Loucy (cell line): ENCODE measurements around the gene TNP2.

Experiments
- H2AFZ ChIP-seq: fragments of 200-600 bp; sonication (generic); 2 replicates; pipeline ENCODE4 v1.6.0; 2016; ENCODE audit warnings: antibody characterized with exemption, mild to moderate bottlenecking, low read length, moderate library complexity
- H3F3A ChIP-seq: fragments of 200-600 bp; 2 replicates; pipeline ENCODE4 v1.6.0; 2016; ENCODE audit warnings: antibody characterized with exemption, low read depth, mild to moderate bottlenecking
- H3K27me3 ChIP-seq: fragments of 200-600 bp; sonication (generic); 2 replicates; pipeline ENCODE4 v1.6.1; 2014; ENCODE audit warnings: low read length, mild to moderate bottlenecking; ENCODE audit not compliant: insufficient read depth, poor library complexity, severe bottlenecking
- H3K36me3 ChIP-seq: fragments of 200-600 bp; sonication (generic); 2 replicates; pipeline ENCODE4 v1.6.1; 2016; ENCODE audit warnings: low read length; ENCODE audit not compliant: insufficient read depth
- H3K4me1 ChIP-seq: fragments of 200-600 bp; sonication (generic); 2 replicates; pipeline ENCODE4 v1.5.1; 2014; ENCODE audit warnings: low read length, mild to moderate bottlenecking; ENCODE audit not compliant: insufficient read depth, poor library complexity, severe bottlenecking
- H3K4me2 ChIP-seq: fragments of 200-600 bp; sonication (generic); 2 replicates; pipeline ENCODE4 v1.6.0; 2014; ENCODE audit warnings: antibody characterized with exemption, low read length, low read depth, mild to moderate bottlenecking; ENCODE audit not compliant: poor library complexity, severe bottlenecking
- H3K4me3 ChIP-seq: fragments of 200-600 bp; sonication (generic); 2 replicates; pipeline ENCODE4 v1.5.1; 2014; ENCODE audit warnings: low read length, mild to moderate bottlenecking, mixed read lengths; ENCODE audit not compliant: poor library complexity, severe bottlenecking
- H3K79me2 ChIP-seq: fragments of 200-600 bp; sonication (generic); 2 replicates; pipeline ENCODE4 v1.6.1; 2014; ENCODE audit warnings: low read length; ENCODE audit not compliant: insufficient read depth
- H3K9ac ChIP-seq: fragments of 200-600 bp; sonication (generic); 2 replicates; pipeline ENCODE4 v1.6.0; 2014; ENCODE audit warnings: mild to moderate bottlenecking, low read depth, low read length, moderate library complexity; ENCODE audit not compliant: poor library complexity, severe bottlenecking
- H3K9me2 ChIP-seq: fragments of 200-600 bp; sonication (generic); replicated peaks from 2 replicates; pipeline ENCODE4 v1.6.1; 2016; ENCODE audit warnings: low read depth, low read length, mixed read lengths
- H3K9me3 ChIP-seq: fragments of 200-600 bp; sonication (generic); 2 replicates; pipeline ENCODE4 v1.6.1; 2014; ENCODE audit warnings: mild to moderate bottlenecking, antibody characterized with exemption, low read length, low read depth; ENCODE audit not compliant: insufficient read depth
- H4K20me1 ChIP-seq: fragments of 200-600 bp; sonication (generic); 2 replicates; pipeline ENCODE4 v1.6.0; 2014; ENCODE audit warnings: antibody characterized with exemption, low read length, mild to moderate bottlenecking; ENCODE audit not compliant: insufficient read depth, poor library complexity, severe bottlenecking
- CTCF ChIP-seq: fragments of 200-600 bp; sonication (generic); conservative IDR thresholded peaks from 2 replicates; pipeline ENCODE4 v1.5.1; 2014; ENCODE audit warnings: mild to moderate bottlenecking, antibody characterized with exemption, low read length
- EZH2phosphoT487 ChIP-seq: fragments of 200-600 bp; IDR thresholded peaks from 2 replicates; pipeline ENCODE4 v1.6.1; 2018; ENCODE audit warnings: antibody characterized with exemption, mild to moderate bottlenecking, moderate library complexity, borderline replicate concordance

Gene TNP2

GRCh38 chr16:11250786-11251524, 18.2 kb downstream of the TNP2 start:
- TF ChIP-seq EZH2phosphoT487: no peak
- no peak for TF ChIP-seq CTCF
- no peak overlapping the region for H3K9ac ChIP-seq
- no peak overlapping the region for H3K4me3 ChIP-seq
- H3K36me3 ChIP-seq: no peaks in the 10 kb centered on the region
- H3K79me2 ChIP-seq: peaks cover 29% of the 10 kb centered on the region
- H3K9me3 ChIP-seq: no peaks in the 10 kb centered on the region
- H4K20me1 ChIP-seq: peaks cover 6% of the 10 kb centered on the region
- H3K4me2 ChIP-seq: no peak overlapping the region
- no peaks in the 10 kb centered on the region for H3K27me3 ChIP-seq
- H3K9me2 ChIP-seq: no peaks in the 10 kb centered on the region
- no peak overlapping the region for H2AFZ ChIP-seq
- H3K4me1 ChIP-seq: peaks cover 21% of the 10 kb centered on the region
- H3F3A ChIP-seq: no peaks in the 10 kb centered on the region

- Histone ChIP-seq H3K27me3 (no peaks in the 10 kb centered on the region), H2AFZ (no peak overlapping the region), H3F3A (no peaks in the 10 kb centered on the region), H3K36me3 (no peaks in the 10 kb centered on the region), H3K9ac (no peak overlapping the region), H3K4me3 (no peak overlapping the region), H3K4me2 (no peak overlapping the region), H3K4me1 (peaks cover 21% of the 10 kb centered on the region), H3K9me3 (no peaks in the 10 kb centered on the region), H3K79me2 (peaks cover 26% of the 10 kb centered on the region), H3K9me2 (no peaks in the 10 kb centered on the region), H4K20me1 (peaks cover 6% of the 10 kb centered on the region)
- TF ChIP-seq EZH2phosphoT487: no peak
Measured at GRCh38 chr16:11250091-11250785, 18.9 kb downstream of the TNP2 start.

- H3K9me3 ChIP-seq: no peaks in the 10 kb centered on the region
- no peaks in the 10 kb centered on the region for H3K36me3 ChIP-seq
- no peaks in the 10 kb centered on the region for H3K27me3 ChIP-seq
- H3K9me2 ChIP-seq: no peaks in the 10 kb centered on the region
- H2AFZ ChIP-seq: no peak overlapping the region
- no peaks in the 10 kb centered on the region for H3F3A ChIP-seq
- TF ChIP-seq EZH2phosphoT487: no peak
- TF ChIP-seq CTCF: no peak
- H3K9ac ChIP-seq: no peak overlapping the region
- no peak overlapping the region for H3K4me2 ChIP-seq
- peaks cover 17% of the 10 kb centered on the region for H3K4me1 ChIP-seq
- no peak overlapping the region for H3K4me3 ChIP-seq
- peaks cover 18% of the 10 kb centered on the region for H3K79me2 ChIP-seq
- H4K20me1 ChIP-seq: peaks cover 6% of the 10 kb centered on the region
Measured at GRCh38 chr16:11249233-11250061, 19.7 kb downstream of the TNP2 start.
